GM23338 (cell line): ENCODE results near the gene KDM6B. TPM values are rescaled to one million over a fixed set of nuclear protein-coding genes. Genes with fewer than 3 reads are reported as not detected.

Source experiments
- ATAC-seq: fragments of 200-7000 bp; cut with Tn5 transposase; 3 replicates; pipeline ENCODE4 v1.9.1; 2020
- DNase-seq: peaks from one replicate; pipeline ENCODE4 v3.0.0-alpha.2; 2015; ENCODE audit warnings: low spot score
- H2AFZ ChIP-seq: fragments of 200-600 bp; sonication (generic); 2 replicates; pipeline ENCODE4 v1.8.0; 2016; ENCODE audit warnings: antibody characterized with exemption, mild to moderate bottlenecking, moderate library complexity
- H3F3A ChIP-seq: fragments of 200-600 bp; sonication (generic); replicated peaks from 2 replicates; pipeline ENCODE4 v1.8.0; 2017; ENCODE audit warnings: antibody characterized with exemption, mixed run types, low read depth
- H3K27ac ChIP-seq: fragments of 200-600 bp; sonication (generic); 2 replicates; pipeline ENCODE4 v1.6.1; 2016; ENCODE audit warnings: low read depth
- H3K27me3 ChIP-seq: fragments of 200-600 bp; sonication (generic); 2 replicates; pipeline ENCODE4 v1.8.0; 2016; ENCODE audit warnings: mild to moderate bottlenecking, mixed run types, moderate library complexity; ENCODE audit not compliant: insufficient read depth
- H3K36me3 ChIP-seq: fragments of 200-600 bp; sonication (generic); 2 replicates; pipeline ENCODE4 v1.8.0; 2016; ENCODE audit warnings: mild to moderate bottlenecking; ENCODE audit not compliant: insufficient read depth
- H3K4me1 ChIP-seq: fragments of 200-600 bp; sonication (generic); 2 replicates; pipeline ENCODE4 v1.8.0; 2016; ENCODE audit warnings: mild to moderate bottlenecking, moderate library complexity; ENCODE audit not compliant: insufficient read depth
- H3K4me2 ChIP-seq: fragments of 200-600 bp; sonication (generic); 2 replicates; pipeline ENCODE4 v1.7.1; 2017; ENCODE audit warnings: mixed run types
- H3K4me3 ChIP-seq: fragments of 200-600 bp; sonication (generic); 2 replicates; pipeline ENCODE4 v1.6.1; 2016; ENCODE audit warnings: mixed run types
- H3K79me2 ChIP-seq: fragments of 200-600 bp; sonication (generic); replicated peaks from 2 replicates; pipeline ENCODE4 v1.8.0; 2017; ENCODE audit warnings: mild to moderate bottlenecking; ENCODE audit not compliant: insufficient read depth
- H3K9me2 ChIP-seq: fragments of 200-600 bp; sonication (generic); 2 replicates; pipeline ENCODE4 v1.8.0; 2017; ENCODE audit not compliant: insufficient read depth
- H4K20me1 ChIP-seq: fragments of 200-600 bp; sonication (generic); replicated peaks from 2 replicates; pipeline ENCODE4 v1.8.0; 2017; ENCODE audit warnings: mild to moderate bottlenecking; ENCODE audit not compliant: insufficient read depth
- H3K27ac Mint-ChIP-seq: 2 replicates; pipeline ENCODE4 v1.8.0; 2020; ENCODE audit warnings: inconsistent platforms, mild to moderate bottlenecking, moderate library complexity, mixed read lengths
- H3K27me3 Mint-ChIP-seq: 3 replicates; pipeline ENCODE4 v1.8.0; 2022; ENCODE audit warnings: low read depth, mild to moderate bottlenecking, moderate library complexity, mixed read lengths, inconsistent platforms; ENCODE audit not compliant: insufficient read depth, poor library complexity
- H3K36me3 Mint-ChIP-seq: 3 replicates; pipeline ENCODE4 v1.8.0; 2021; ENCODE audit warnings: low read depth, mild to moderate bottlenecking, inconsistent platforms, moderate library complexity, mixed read lengths
- H3K4me1 Mint-ChIP-seq: 3 replicates; pipeline ENCODE4 v1.8.0; 2020; ENCODE audit warnings: mild to moderate bottlenecking, inconsistent platforms, mixed read lengths
- H3K4me3 Mint-ChIP-seq: 3 replicates; pipeline ENCODE4 v1.8.0; 2021; ENCODE audit warnings: moderate library complexity, mild to moderate bottlenecking, inconsistent platforms, mixed read lengths
- H3K9me3 Mint-ChIP-seq: 3 replicates; pipeline ENCODE4 v1.8.0; 2020; ENCODE audit warnings: moderate library complexity, mild to moderate bottlenecking, inconsistent platforms, mixed read lengths
- CREB1 ChIP-seq: fragments of 250-450 bp; sonication (Bioruptor Pico); IDR thresholded peaks from 2 replicates; pipeline ENCODE4 v1.5.0; 2020; ENCODE audit warnings: low read depth, mild to moderate bottlenecking, moderate library complexity
- EZH2 ChIP-seq: fragments of 200-600 bp; sonication (generic); IDR thresholded peaks from one replicate; pipeline ENCODE4 v1.8.0; 2017; ENCODE audit warnings: antibody characterized with exemption, mild to moderate bottlenecking, low read depth; ENCODE audit not compliant: unreplicated experiment
- EZH2phosphoT487 ChIP-seq: fragments of 200-600 bp; sonication (generic); IDR thresholded peaks from one replicate; pipeline ENCODE4 v1.8.1; 2018; ENCODE audit warnings: antibody characterized with exemption; ENCODE audit not compliant: unreplicated experiment
- JUNB ChIP-seq: IDR thresholded peaks from one replicate; pipeline ENCODE4 v1.6.1; 2016; ENCODE audit warnings: antibody characterized with exemption; ENCODE audit not compliant: unreplicated experiment
- NANOG ChIP-seq: IDR thresholded peaks from 2 replicates; pipeline ENCODE4 v1.6.1; 2016; ENCODE audit warnings: antibody characterized with exemption, borderline replicate concordance
- POLR2AphosphoS5 ChIP-seq: IDR thresholded peaks from 2 replicates; pipeline ENCODE4 v1.6.1; 2016; ENCODE audit warnings: antibody characterized with exemption, low read depth
- STAT1 ChIP-seq: IDR thresholded peaks from one replicate; pipeline ENCODE4 v1.6.1; 2016; ENCODE audit warnings: antibody characterized with exemption; ENCODE audit not compliant: unreplicated experiment
- ZNF114 ChIP-seq: fragments of 250-450 bp; sonication (Bioruptor Pico); IDR thresholded peaks from 2 replicates; pipeline ENCODE4 v1.5.0; 2020; ENCODE audit warnings: mild to moderate bottlenecking, moderate library complexity
- ZNF331 ChIP-seq: fragments of 250-450 bp; sonication (Bioruptor Pico); IDR thresholded peaks from 2 replicates; pipeline ENCODE4 v1.5.0; 2020; ENCODE audit warnings: low read depth, mild to moderate bottlenecking, moderate library complexity
- polyA plus RNA-seq: library from polyadenylated mRNA; unstranded; fragments of >200 nt; fragmentation: Nextera tagmentation; extraction: Ambion mirVana; gene quantifications from 2 replicates; pipeline ENCODE4 v1.2.1, GENCODE V29; 2016
- total RNA-seq: library from RNA; depleted of rRNA; stranded (reverse); fragments of >200 nt; shearing (Covaris generic); gene quantifications from 2 replicates; pipeline ENCODE4 v1.2.3, GENCODE V29; 2014
- TF ChIP-seq, protein P1 (sequence below): IDR thresholded peaks from 2 replicates; pipeline ENCODE4 v1.6.1; 2016; ENCODE audit warnings: antibody characterized with exemption
- TF ChIP-seq, protein P2 (sequence below): fragments of 250-450 bp; sonication (Bioruptor Pico); IDR thresholded peaks from 2 replicates; pipeline ENCODE4 v1.5.0; 2020; ENCODE audit warnings: mild to moderate bottlenecking, moderate library complexity
- TF ChIP-seq, protein P3 (sequence below): IDR thresholded peaks from one replicate; pipeline ENCODE4 v1.6.1; 2018; ENCODE audit warnings: antibody characterized with exemption; ENCODE audit not compliant: unreplicated experiment
- TF ChIP-seq, protein P4 (sequence below), 2 experiments: fragments of 200-600 bp in 1 of 2; sonication (generic) in 1 of 2; conservative IDR thresholded peaks; 2 replicates each; pipeline versions ENCODE4 v1.5.1 to v1.6.1; 2016 to 2017; ENCODE audit warnings: antibody characterized with exemption in 2 of 2, low read depth in 2 of 2, mild to moderate bottlenecking in 2 of 2, moderate library complexity in 1 of 2

Gene KDM6B
- total and polyA plus RNA-seq, 2 experiments from 2014 or later = 1.1 to 1.4 TPM

DNA sequence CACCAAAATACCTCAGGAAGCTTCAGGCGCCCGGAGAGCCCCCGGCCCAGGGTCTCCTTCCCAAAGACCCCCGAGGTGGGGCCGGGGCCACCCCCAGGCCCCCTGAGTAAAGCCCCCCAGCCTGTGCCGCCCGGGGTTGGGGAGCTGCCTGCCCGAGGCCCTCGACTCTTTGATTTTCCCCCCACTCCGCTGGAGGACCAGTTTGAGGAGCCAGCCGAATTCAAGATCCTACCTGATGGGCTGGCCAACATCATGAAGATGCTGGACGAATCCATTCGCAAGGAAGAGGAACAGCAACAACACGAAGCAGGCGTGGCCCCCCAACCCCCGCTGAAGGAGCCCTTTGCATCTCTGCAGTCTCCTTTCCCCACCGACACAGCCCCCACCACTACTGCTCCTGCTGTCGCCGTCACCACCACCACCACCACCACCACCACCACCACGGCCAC, 14.1 kb downstream of the KDM6B start:
- Histone ChIP-seq H3K27ac (no peak overlapping the region), H3K79me2 (no peaks in the 10 kb centered on the region), H3K27me3 (peaks cover 83% of the 10 kb centered on the region), H3K4me1 (peaks cover 13% of the 10 kb centered on the region; the same call in 1 of the 2 replicates), H3K36me3 (no peaks in the 10 kb centered on the region), H3K9me2 (no peaks in the 10 kb centered on the region), H3K4me2 (no peak overlapping the region), H2AFZ (no peak overlapping the region), H3F3A (0 out of 2 replicates have a peak, but pooled peaks cover 7% of the 10 kb centered on the region), H4K20me1 (no peaks in the 10 kb centered on the region; the same call in 1 of the 2 replicates), H3K4me3 (no peak overlapping the region)
- DNase-seq (no peak), ATAC-seq (no peak)
- H3K27ac Mint-ChIP-seq = no peak overlapping the region
- no peaks in the 10 kb centered on the region; the same call in 2 of the 3 replicates for H3K9me3 Mint-ChIP-seq
- peaks cover 22% of the 10 kb centered on the region for H3K4me1 Mint-ChIP-seq
- H3K36me3 Mint-ChIP-seq = no peaks in the 10 kb centered on the region; the same call in 2 of the 3 replicates
- H3K4me3 Mint-ChIP-seq = no peak overlapping the region
- peaks cover 45% of the 10 kb centered on the region for H3K27me3 Mint-ChIP-seq
- TF ChIP-seq, protein P1, sequence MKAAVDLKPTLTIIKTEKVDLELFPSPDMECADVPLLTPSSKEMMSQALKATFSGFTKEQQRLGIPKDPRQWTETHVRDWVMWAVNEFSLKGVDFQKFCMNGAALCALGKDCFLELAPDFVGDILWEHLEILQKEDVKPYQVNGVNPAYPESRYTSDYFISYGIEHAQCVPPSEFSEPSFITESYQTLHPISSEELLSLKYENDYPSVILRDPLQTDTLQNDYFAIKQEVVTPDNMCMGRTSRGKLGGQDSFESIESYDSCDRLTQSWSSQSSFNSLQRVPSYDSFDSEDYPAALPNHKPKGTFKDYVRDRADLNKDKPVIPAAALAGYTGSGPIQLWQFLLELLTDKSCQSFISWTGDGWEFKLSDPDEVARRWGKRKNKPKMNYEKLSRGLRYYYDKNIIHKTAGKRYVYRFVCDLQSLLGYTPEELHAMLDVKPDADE = no peak
- TF ChIP-seq, protein P2, sequence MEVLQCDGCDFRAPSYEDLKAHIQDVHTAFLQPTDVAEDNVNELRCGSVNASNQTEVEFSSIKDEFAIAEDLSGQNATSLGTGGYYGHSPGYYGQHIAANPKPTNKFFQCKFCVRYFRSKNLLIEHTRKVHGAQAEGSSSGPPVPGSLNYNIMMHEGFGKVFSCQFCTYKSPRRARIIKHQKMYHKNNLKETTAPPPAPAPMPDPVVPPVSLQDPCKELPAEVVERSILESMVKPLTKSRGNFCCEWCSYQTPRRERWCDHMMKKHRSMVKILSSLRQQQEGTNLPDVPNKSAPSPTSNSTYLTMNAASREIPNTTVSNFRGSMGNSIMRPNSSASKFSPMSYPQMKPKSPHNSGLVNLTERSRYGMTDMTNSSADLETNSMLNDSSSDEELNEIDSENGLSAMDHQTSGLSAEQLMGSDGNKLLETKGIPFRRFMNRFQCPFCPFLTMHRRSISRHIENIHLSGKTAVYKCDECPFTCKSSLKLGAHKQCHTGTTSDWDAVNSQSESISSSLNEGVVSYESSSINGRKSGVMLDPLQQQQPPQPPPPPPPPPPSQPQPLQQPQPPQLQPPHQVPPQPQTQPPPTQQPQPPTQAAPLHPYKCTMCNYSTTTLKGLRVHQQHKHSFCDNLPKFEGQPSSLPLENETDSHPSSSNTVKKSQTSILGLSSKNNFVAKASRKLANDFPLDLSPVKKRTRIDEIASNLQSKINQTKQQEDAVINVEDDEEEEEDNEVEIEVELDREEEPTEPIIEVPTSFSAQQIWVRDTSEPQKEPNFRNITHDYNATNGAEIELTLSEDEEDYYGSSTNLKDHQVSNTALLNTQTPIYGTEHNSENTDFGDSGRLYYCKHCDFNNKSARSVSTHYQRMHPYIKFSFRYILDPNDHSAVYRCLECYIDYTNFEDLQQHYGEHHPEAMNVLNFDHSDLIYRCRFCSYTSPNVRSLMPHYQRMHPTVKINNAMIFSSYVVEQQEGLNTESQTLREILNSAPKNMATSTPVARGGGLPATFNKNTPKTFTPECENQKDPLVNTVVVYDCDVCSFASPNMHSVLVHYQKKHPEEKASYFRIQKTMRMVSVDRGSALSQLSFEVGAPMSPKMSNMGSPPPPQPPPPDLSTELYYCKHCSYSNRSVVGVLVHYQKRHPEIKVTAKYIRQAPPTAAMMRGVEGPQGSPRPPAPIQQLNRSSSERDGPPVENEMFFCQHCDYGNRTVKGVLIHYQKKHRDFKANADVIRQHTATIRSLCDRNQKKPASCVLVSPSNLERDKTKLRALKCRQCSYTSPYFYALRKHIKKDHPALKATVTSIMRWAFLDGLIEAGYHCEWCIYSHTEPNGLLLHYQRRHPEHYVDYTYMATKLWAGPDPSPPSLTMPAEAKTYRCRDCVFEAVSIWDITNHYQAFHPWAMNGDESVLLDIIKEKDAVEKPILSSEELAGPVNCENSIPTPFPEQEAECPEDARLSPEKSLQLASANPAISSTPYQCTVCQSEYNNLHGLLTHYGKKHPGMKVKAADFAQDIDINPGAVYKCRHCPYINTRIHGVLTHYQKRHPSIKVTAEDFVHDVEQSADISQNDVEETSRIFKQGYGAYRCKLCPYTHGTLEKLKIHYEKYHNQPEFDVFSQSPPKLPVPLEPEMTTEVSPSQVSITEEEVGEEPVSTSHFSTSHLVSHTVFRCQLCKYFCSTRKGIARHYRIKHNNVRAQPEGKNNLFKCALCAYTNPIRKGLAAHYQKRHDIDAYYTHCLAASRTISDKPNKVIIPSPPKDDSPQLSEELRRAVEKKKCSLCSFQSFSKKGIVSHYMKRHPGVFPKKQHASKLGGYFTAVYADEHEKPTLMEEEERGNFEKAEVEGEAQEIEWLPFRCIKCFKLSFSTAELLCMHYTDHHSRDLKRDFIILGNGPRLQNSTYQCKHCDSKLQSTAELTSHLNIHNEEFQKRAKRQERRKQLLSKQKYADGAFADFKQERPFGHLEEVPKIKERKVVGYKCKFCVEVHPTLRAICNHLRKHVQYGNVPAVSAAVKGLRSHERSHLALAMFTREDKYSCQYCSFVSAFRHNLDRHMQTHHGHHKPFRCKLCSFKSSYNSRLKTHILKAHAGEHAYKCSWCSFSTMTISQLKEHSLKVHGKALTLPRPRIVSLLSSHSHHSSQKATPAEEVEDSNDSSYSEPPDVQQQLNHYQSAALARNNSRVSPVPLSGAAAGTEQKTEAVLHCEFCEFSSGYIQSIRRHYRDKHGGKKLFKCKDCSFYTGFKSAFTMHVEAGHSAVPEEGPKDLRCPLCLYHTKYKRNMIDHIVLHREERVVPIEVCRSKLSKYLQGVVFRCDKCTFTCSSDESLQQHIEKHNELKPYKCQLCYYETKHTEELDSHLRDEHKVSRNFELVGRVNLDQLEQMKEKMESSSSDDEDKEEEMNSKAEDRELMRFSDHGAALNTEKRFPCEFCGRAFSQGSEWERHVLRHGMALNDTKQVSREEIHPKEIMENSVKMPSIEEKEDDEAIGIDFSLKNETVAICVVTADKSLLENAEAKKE (CRISPR knock-in tag) = no peak
- TF ChIP-seq, protein P3, sequence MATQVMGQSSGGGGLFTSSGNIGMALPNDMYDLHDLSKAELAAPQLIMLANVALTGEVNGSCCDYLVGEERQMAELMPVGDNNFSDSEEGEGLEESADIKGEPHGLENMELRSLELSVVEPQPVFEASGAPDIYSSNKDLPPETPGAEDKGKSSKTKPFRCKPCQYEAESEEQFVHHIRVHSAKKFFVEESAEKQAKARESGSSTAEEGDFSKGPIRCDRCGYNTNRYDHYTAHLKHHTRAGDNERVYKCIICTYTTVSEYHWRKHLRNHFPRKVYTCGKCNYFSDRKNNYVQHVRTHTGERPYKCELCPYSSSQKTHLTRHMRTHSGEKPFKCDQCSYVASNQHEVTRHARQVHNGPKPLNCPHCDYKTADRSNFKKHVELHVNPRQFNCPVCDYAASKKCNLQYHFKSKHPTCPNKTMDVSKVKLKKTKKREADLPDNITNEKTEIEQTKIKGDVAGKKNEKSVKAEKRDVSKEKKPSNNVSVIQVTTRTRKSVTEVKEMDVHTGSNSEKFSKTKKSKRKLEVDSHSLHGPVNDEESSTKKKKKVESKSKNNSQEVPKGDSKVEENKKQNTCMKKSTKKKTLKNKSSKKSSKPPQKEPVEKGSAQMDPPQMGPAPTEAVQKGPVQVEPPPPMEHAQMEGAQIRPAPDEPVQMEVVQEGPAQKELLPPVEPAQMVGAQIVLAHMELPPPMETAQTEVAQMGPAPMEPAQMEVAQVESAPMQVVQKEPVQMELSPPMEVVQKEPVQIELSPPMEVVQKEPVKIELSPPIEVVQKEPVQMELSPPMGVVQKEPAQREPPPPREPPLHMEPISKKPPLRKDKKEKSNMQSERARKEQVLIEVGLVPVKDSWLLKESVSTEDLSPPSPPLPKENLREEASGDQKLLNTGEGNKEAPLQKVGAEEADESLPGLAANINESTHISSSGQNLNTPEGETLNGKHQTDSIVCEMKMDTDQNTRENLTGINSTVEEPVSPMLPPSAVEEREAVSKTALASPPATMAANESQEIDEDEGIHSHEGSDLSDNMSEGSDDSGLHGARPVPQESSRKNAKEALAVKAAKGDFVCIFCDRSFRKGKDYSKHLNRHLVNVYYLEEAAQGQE = no peak
- TF ChIP-seq POLR2AphosphoS5 = no peak
- TF ChIP-seq JUNB = no peak
- TF ChIP-seq ZNF114 = no peak
- TF ChIP-seq ZNF331 (CRISPR knock-in tag) = no peak
- TF ChIP-seq, protein P4, sequence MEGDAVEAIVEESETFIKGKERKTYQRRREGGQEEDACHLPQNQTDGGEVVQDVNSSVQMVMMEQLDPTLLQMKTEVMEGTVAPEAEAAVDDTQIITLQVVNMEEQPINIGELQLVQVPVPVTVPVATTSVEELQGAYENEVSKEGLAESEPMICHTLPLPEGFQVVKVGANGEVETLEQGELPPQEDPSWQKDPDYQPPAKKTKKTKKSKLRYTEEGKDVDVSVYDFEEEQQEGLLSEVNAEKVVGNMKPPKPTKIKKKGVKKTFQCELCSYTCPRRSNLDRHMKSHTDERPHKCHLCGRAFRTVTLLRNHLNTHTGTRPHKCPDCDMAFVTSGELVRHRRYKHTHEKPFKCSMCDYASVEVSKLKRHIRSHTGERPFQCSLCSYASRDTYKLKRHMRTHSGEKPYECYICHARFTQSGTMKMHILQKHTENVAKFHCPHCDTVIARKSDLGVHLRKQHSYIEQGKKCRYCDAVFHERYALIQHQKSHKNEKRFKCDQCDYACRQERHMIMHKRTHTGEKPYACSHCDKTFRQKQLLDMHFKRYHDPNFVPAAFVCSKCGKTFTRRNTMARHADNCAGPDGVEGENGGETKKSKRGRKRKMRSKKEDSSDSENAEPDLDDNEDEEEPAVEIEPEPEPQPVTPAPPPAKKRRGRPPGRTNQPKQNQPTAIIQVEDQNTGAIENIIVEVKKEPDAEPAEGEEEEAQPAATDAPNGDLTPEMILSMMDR (conservative IDR thresholded peaks at IDR 0.05; ENCODE audit: low read depth in 2 of 2) = no peak
- no peak for TF ChIP-seq CREB1
- no peak for TF ChIP-seq STAT1
- no peak for TF ChIP-seq EZH2phosphoT487
- TF ChIP-seq EZH2 = no peak
- TF ChIP-seq NANOG = no peak
